SK-N-SH (cell line): Measurements from ENCODE around the gene SDF4. TPM values are rescaled to one million over a fixed set of nuclear protein-coding genes. Genes with fewer than 3 reads are reported as not detected.

Experiments used
- CTCF ChIA-PET: fragments of 300-600, 350-600 bp; formaldehyde crosslinking; extraction: SDS; loops from one replicate; lab custom pipeline; 2021; lab: Yijun Ruan, JAX
- POLR2A ChIA-PET: fragments of 350-600 bp; sonication (Branson Sonifier 250); formaldehyde crosslinking; extraction: SDS; loops from one replicate; lab custom pipeline; 2020; ENCODE audit warnings: antibody characterized with exemption, inconsistent platforms; lab: Yijun Ruan, JAX
- DNase-seq: peaks from one replicate; pipeline ENCODE4 v3.0.0; 2012
- H2AFZ ChIP-seq: fragments of 200-600 bp; sonication (generic); 2 replicates; pipeline ENCODE4 v1.8.1; 2016; ENCODE audit warnings: antibody characterized with exemption, mild to moderate bottlenecking, low read depth
- H3F3A ChIP-seq: fragments of 200-600 bp; sonication (generic); replicated peaks from 2 replicates; pipeline ENCODE3; 2016; ENCODE audit warnings: antibody characterized with exemption, mild to moderate bottlenecking; ENCODE audit not compliant: insufficient read depth
- H3K27ac ChIP-seq, 2 experiments: fragments of 200-500 bp in 1 of 2; fragments of 200-600 bp in 1 of 2; sonication (Bioruptor generic) in 1 of 2; sonication (generic), shearing (Covaris generic) in 1 of 2; 2 replicates each; pipeline versions ENCODE4 v1.5.1 to v1.6.1; 2014 to 2016; ENCODE audit warnings: low read depth in 2 of 2, inconsistent platforms in 1 of 2, low read length in 1 of 2, mild to moderate bottlenecking in 1 of 2, mixed read lengths in 1 of 2
- H3K27me3 ChIP-seq: fragments of 200-600 bp; sonication (generic), shearing (Covaris generic); 2 replicates; pipeline ENCODE4 v1.6.1; 2016; ENCODE audit warnings: mixed run types; ENCODE audit not compliant: insufficient read depth
- H3K36me3 ChIP-seq, 2 experiments: fragments of 200-500 bp in 1 of 2; fragments of 200-600 bp in 1 of 2; sonication (Bioruptor generic) in 1 of 2; sonication (generic) in 1 of 2; replicated peaks in 1 of 2; 2 replicates each; pipeline versions ENCODE3 to v1.5.1; 2014 to 2016; ENCODE audit warnings: low read length in 1 of 2, mild to moderate bottlenecking in 1 of 2; ENCODE audit not compliant: insufficient read depth in 2 of 2, control insufficient read depth in 1 of 2
- H3K4me1 ChIP-seq, 2 experiments: fragments of 200-500 bp in 1 of 2; fragments of 200-600 bp in 1 of 2; sonication (Bioruptor generic) in 1 of 2; sonication (generic), shearing (Covaris generic) in 1 of 2; 2 replicates each; pipeline versions ENCODE4 v1.5.1 to v1.6.1; 2014 to 2016; ENCODE audit warnings: low read depth in 1 of 2, low read length in 1 of 2, mixed run types in 1 of 2; ENCODE audit not compliant: insufficient read depth in 2 of 2, control insufficient read depth in 1 of 2
- H3K4me2 ChIP-seq: fragments of 200-600 bp; sonication (generic), shearing (Covaris generic); 2 replicates; pipeline ENCODE4 v1.6.1; 2017; ENCODE audit warnings: mixed run types
- H3K4me3 ChIP-seq, 2 experiments: fragments of 200-500 bp in 1 of 2; fragments of 200-600 bp in 1 of 2; sonication (Bioruptor generic) in 1 of 2; sonication (generic), shearing (Covaris generic) in 1 of 2; 2 replicates each; pipeline versions ENCODE4 v1.5.1 to v1.8.1; 2014 to 2016; ENCODE audit warnings: low read depth in 2 of 2, inconsistent platforms in 1 of 2, low read length in 1 of 2, mild to moderate bottlenecking in 1 of 2, mixed read lengths in 1 of 2, moderate library complexity in 1 of 2
- H3K79me2 ChIP-seq: fragments of 200-600 bp; sonication (generic); 2 replicates; pipeline ENCODE4 v1.8.1; 2017; ENCODE audit warnings: mild to moderate bottlenecking; ENCODE audit not compliant: insufficient read depth
- H3K9ac ChIP-seq: fragments of 200-600 bp; sonication (generic); 2 replicates; pipeline ENCODE4 v1.6.1; 2017; ENCODE audit warnings: mixed run types
- H3K9me2 ChIP-seq: fragments of 200-600 bp; sonication (generic); 2 replicates; pipeline ENCODE4 v1.6.1; 2017; ENCODE audit warnings: mixed run types
- H3K9me3 ChIP-seq: fragments of 200-600 bp; sonication (generic); 2 replicates; pipeline ENCODE4 v1.6.1; 2017; ENCODE audit warnings: mixed run types, mild to moderate bottlenecking, moderate library complexity
- H4K20me1 ChIP-seq: fragments of 200-600 bp; sonication (generic); 2 replicates; pipeline ENCODE4 v1.6.1; 2017; ENCODE audit warnings: mild to moderate bottlenecking, mixed run types; ENCODE audit not compliant: insufficient read depth
- EZH2phosphoT487 ChIP-seq: fragments of 200-600 bp; sonication (generic); IDR thresholded peaks from 2 replicates; pipeline ENCODE4 v1.6.1; 2017; ENCODE audit warnings: low read depth, mixed run types, mild to moderate bottlenecking, antibody characterized with exemption, moderate library complexity, borderline replicate concordance
- FOSL2 ChIP-seq: IDR thresholded peaks from 2 replicates; pipeline ENCODE4 v1.4.0; 2012; ENCODE audit warnings: low read depth, mild to moderate bottlenecking, moderate library complexity, borderline replicate concordance
- FOXJ3 ChIP-seq: sonication (generic); formaldehyde crosslinking; IDR thresholded peaks from 2 replicates; pipeline ENCODE4 v1.5.1; 2020; ENCODE audit warnings: mild to moderate bottlenecking, missing genetic modification reagents
- FOXM1 ChIP-seq: IDR thresholded peaks from 2 replicates; pipeline ENCODE4 v1.4.0; 2012; ENCODE audit warnings: low read depth, mild to moderate bottlenecking
- GABPA ChIP-seq: IDR thresholded peaks from 2 replicates; pipeline ENCODE4 v1.4.0; 2012; ENCODE audit warnings: low read depth, mild to moderate bottlenecking
- IRF3 ChIP-seq: fragments of 150-350 bp; IDR thresholded peaks from 2 replicates; pipeline ENCODE4 v1.6.1; 2016; ENCODE audit warnings: mild to moderate bottlenecking, low read depth, low read length
- MEF2A ChIP-seq: IDR thresholded peaks from 2 replicates; pipeline ENCODE4 v1.4.0; 2012; ENCODE audit warnings: low read depth, borderline replicate concordance
- MXI1 ChIP-seq: IDR thresholded peaks from 2 replicates; pipeline ENCODE4 v1.6.1; 2012; ENCODE audit warnings: mild to moderate bottlenecking, low read depth, low read length, improper control_type of control experiment
- NRF1 ChIP-seq: IDR thresholded peaks from 2 replicates; pipeline ENCODE4 v1.6.1; 2012; ENCODE audit warnings: low read depth, mild to moderate bottlenecking, low read length
- POLR2AphosphoS5 ChIP-seq: IDR thresholded peaks from 2 replicates; pipeline ENCODE4 v1.6.1; 2012; ENCODE audit warnings: low read depth, low read length
- RAD21 ChIP-seq: IDR thresholded peaks from 2 replicates; pipeline ENCODE4 v1.6.1; 2012; ENCODE audit warnings: mild to moderate bottlenecking, low read length
- RFX5 ChIP-seq: IDR thresholded peaks from 2 replicates; pipeline ENCODE4 v1.6.1; 2012; ENCODE audit warnings: mild to moderate bottlenecking, improper control_type of control experiment, low read length
- RXRA ChIP-seq: IDR thresholded peaks from 2 replicates; pipeline ENCODE4 v1.4.0; 2012; ENCODE audit warnings: low read depth, mild to moderate bottlenecking, borderline replicate concordance
- SIN3A ChIP-seq: IDR thresholded peaks from 2 replicates; pipeline ENCODE4 v1.6.1; 2012; ENCODE audit warnings: low read depth, mild to moderate bottlenecking, low read length, moderate library complexity, borderline replicate concordance
- TEAD4 ChIP-seq: IDR thresholded peaks from 2 replicates; pipeline ENCODE4 v1.4.0; 2012; ENCODE audit warnings: mild to moderate bottlenecking, borderline replicate concordance; ENCODE audit not compliant: insufficient read depth
- WGBS: methylation state at CpG from one replicate; pipeline ENCODE4 v1.1.6; 2017; ENCODE audit warnings: low lambda C conversion rate; 5-methylcytosine and 5-hydroxymethylcytosine counted together
- polyA plus RNA-seq, 3 experiments: library from polyadenylated mRNA; depleted of rRNA; stranded (reverse); fragments of >200 nt; gene quantifications; 2 replicates each; pipeline ENCODE4 v1.2.3, GENCODE V29; 2012
- TF ChIP-seq, protein P1 (sequence below): IDR thresholded peaks from 2 replicates; pipeline ENCODE4; 2012
- TF ChIP-seq, protein P2 (sequence below): fragments of 150-350 bp; IDR thresholded peaks from 2 replicates; pipeline ENCODE4 v1.6.1; 2017; ENCODE audit warnings: antibody characterized with exemption, low read length, low read depth, borderline replicate concordance

Gene SDF4
- polyA plus RNA-seq, 1 of the 3 experiments (the other 2 are of a cell fraction), result 265 TPM

DNA sequence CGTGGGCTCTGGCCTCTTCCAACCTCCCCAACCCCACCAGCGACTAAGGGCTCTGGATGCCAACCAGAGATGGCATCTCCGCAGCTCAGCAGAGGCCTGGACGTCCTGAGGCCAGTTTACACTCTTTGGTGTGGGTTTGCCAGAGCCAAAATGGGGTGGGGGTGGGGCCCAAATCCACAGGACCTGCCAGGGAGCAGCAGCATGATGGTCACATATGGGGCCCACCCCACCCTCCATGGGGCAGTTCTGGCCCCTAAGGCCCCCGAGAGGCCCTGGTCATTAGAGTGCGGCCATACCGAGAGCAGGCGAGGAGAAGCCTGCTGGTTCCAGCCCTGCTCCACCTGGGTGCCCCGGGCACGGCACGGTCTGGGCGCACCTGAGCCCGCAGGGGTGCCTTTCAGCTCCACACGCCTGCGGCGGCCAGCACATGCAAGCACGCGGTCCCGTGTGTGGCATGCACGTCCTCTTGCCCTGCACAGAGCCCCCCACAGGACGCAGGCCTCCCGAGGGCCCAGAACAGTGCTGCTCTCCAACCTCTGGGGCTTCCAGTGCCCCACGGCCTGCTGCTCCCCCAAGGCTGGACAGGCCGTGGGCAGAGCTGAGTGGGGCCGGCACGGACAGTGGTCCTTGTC, 9.9 kb upstream of the SDF4 start:
- no peak overlapping the region for H3K4me2 ChIP-seq
- no peak for TF ChIP-seq GABPA
- TF ChIP-seq, all 33 proteins: peak for 0
- Histone ChIP-seq H3K36me3 (no peaks in the 10 kb centered on the region), H3K9ac (no peak overlapping the region), H2AFZ (no peak overlapping the region), H4K20me1 (no peaks in the 10 kb centered on the region), H3K9me3 (no peaks in the 10 kb centered on the region), H3F3A (no peaks in the 10 kb centered on the region), H3K4me1 (peaks cover 0 to 18% of the 10 kb centered on the region in 2 experiments; a peak in 1 of 4 replicates), H3K27ac (no peak overlapping the region), H3K4me3 (no peak overlapping the region), H3K79me2 (no peaks in the 10 kb centered on the region), H3K27me3 (no peaks in the 10 kb centered on the region), H3K9me2 (no peaks in the 10 kb centered on the region)
- POLR2A ChIA-PET, result no interaction called here
- CTCF ChIA-PET, result interaction anchor here (1.8 to 3.5 kb wide), 3 partner anchors 9 to 209 kb away, joined by 6 to 12 read pairs (median 12); no protein-coding TSS in a partner anchor
- WGBS, result 76% methylated on average over 4 of the region's 26 CpGs
- no peak for DNase-seq

DNA sequence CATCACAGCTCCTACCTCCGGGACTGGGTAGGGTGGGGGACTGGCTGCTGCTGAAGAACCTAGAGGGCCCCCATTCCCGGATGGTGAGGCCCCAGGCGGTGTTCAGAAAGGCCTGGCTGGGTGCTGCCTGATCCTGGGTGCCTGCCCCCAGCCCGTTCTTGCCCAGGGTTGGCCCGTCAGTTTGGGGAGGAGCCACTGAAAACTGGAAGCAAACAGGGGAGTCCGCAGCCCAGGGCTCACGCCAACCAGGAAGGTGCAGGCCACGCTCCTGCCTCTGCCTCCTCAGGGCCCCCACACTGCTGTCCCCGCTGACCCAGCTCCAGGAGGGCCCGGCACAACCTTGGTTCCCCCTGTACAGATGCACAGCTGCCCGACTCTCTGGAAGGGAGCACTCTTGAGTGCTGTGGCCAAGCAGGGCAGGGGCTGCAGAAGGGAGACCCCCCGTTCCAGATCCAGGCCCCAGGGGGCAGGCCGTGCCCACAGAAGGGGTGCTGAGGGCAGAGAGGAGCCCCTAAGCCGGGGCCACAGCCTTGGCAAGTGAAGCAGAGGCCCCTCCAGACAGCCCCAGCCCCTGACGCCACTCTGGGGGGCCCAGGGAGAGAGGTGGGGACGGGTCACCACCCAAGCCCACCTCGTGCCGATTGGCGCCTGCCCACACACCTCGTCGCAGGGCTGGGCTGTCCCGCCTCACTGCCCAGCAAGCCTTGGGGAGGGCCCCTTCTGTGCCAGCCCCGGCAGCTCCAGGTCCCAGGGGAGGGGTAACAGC, 9.2 kb upstream of the SDF4 start:
- Histone ChIP-seq H3K27ac (no peak overlapping the region), H3K79me2 (no peaks in the 10 kb centered on the region), H2AFZ (no peak overlapping the region), H3K4me2 (no peak overlapping the region), H3K27me3 (no peaks in the 10 kb centered on the region), H3K9ac (no peak overlapping the region), H3K36me3 (no peaks in the 10 kb centered on the region), H4K20me1 (no peaks in the 10 kb centered on the region), H3K9me2 (no peaks in the 10 kb centered on the region), H3K4me1 (peaks cover 0 to 18% of the 10 kb centered on the region in 2 experiments; a peak in 1 of 4 replicates), H3K9me3 (no peaks in the 10 kb centered on the region), H3F3A (no peaks in the 10 kb centered on the region), H3K4me3 (no peak overlapping the region)
- ChIA-PET POLR2A (no interaction called here), CTCF (interaction anchor here (2.2 to 5.1 kb wide), 3 partner anchors 10 to 208 kb away, joined by 6 to 43 read pairs (median 12); no protein-coding TSS in a partner anchor)
- WGBS, result 73% methylated on average over 10 of the region's 23 CpGs
- no peak for DNase-seq
- no peak for TF ChIP-seq MEF2A
- TF ChIP-seq, protein P1, sequence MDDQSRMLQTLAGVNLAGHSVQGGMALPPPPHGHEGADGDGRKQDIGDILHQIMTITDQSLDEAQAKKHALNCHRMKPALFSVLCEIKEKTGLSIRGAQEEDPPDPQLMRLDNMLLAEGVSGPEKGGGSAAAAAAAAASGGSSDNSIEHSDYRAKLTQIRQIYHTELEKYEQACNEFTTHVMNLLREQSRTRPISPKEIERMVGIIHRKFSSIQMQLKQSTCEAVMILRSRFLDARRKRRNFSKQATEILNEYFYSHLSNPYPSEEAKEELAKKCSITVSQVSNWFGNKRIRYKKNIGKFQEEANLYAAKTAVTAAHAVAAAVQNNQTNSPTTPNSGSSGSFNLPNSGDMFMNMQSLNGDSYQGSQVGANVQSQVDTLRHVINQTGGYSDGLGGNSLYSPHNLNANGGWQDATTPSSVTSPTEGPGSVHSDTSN, result no peak
- no peak for TF ChIP-seq RXRA
- no peak for TF ChIP-seq GABPA
- TF ChIP-seq POLR2AphosphoS5, result no peak

- Histone ChIP-seq H3K4me2 (no peak overlapping the region), H3F3A (no peaks in the 10 kb centered on the region), H3K4me3 (no peak overlapping the region), H3K27me3 (no peaks in the 10 kb centered on the region), H3K4me1 (peaks cover 0 to 18% of the 10 kb centered on the region in 2 experiments; a peak in 1 of 4 replicates), H3K9ac (no peak overlapping the region), H3K79me2 (no peaks in the 10 kb centered on the region), H3K9me2 (no peaks in the 10 kb centered on the region), H3K9me3 (no peaks in the 10 kb centered on the region), H2AFZ (no peak overlapping the region), H3K36me3 (peaks cover 0 to 3% of the 10 kb centered on the region in 2 experiments), H3K27ac (no peak overlapping the region), H4K20me1 (no peaks in the 10 kb centered on the region)
- WGBS, result 61% methylated on average over 9 of the region's 11 CpGs
- CTCF ChIA-PET, result interaction anchor here (2.2 to 5.1 kb wide), 3 partner anchors 10 to 208 kb away, joined by 6 to 43 read pairs (median 12); no protein-coding TSS in a partner anchor
- no peak for DNase-seq
- POLR2A ChIA-PET, result no interaction called here
- TF ChIP-seq IRF3 (no peak), NRF1 (no peak), FOXM1 (no peak), FOSL2 (no peak), FOXJ3 (CRISPR knock-in tag) (no peak), RAD21 (no peak), RFX5 (no peak), SIN3A (no peak), POLR2AphosphoS5 (no peak), TEAD4 (no peak), EZH2phosphoT487 (no peak), MXI1 (no peak)
- TF ChIP-seq, protein P2, sequence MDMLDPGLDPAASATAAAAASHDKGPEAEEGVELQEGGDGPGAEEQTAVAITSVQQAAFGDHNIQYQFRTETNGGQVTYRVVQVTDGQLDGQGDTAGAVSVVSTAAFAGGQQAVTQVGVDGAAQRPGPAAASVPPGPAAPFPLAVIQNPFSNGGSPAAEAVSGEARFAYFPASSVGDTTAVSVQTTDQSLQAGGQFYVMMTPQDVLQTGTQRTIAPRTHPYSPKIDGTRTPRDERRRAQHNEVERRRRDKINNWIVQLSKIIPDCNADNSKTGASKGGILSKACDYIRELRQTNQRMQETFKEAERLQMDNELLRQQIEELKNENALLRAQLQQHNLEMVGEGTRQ, result no peak
Observed at GRCh38 chr1:1240348-1240732, 8.5 kb upstream of the SDF4 start.
